Activated T-helper 1 cell treated with anti-CD3 and anti-CD28 coated beads, Interleukin-2, amount 50 U/mL, for 16 hours (primary cell): ENCODE results near the gene COL8A2.

ENCODE experiments used
- DNase-seq, 2 donors: peaks; one replicate each; pipeline ENCODE4 v3.0.0-alpha.2; 2020; ENCODE audit warnings: low read depth in 1 of 2, low spot score in 1 of 2

COL8A2 gene

GRCh38 chr1:36070349-36070748 lies 54.7 kb downstream of the COL8A2 start:
- DNase-seq, result no peak

GRCh38 chr1:36068866-36069265 lies 56.2 kb downstream of the COL8A2 start:
- DNase-seq, result no peak

GRCh38 chr1:36067871-36068270 lies 57.2 kb downstream of the COL8A2 start:
- DNase-seq, result no peak

- no peak for DNase-seq
Observed at GRCh38 chr1:36062315-36062714, 62.7 kb downstream of the COL8A2 start.

GRCh38 chr1:36055706-36056105 lies 69.3 kb downstream of the COL8A2 start:
- DNase-seq, result no peak

- no peak for DNase-seq
Observed at GRCh38 chr1:36053978-36054377, 71.0 kb downstream of the COL8A2 start.

GRCh38 chr1:36051821-36052220 lies 73.2 kb downstream of the COL8A2 start:
- no peak for DNase-seq
